GM12864 (cell line): ENCODE data around the gene TEKT3.

Source experiments
- DNase-seq: peaks from one replicate; pipeline ENCODE4 v3.0.0-alpha.2; 2011; ENCODE audit warnings: low read depth
- H3K4me3 ChIP-seq: 2 replicates; pipeline ENCODE4 v1.5.1; 2011; ENCODE audit warnings: mild to moderate bottlenecking, low read depth, low read length, control low read depth
- TF ChIP-seq, protein P1 (sequence below): IDR thresholded peaks from 2 replicates; pipeline ENCODE4 v1.5.1; 2011; ENCODE audit warnings: low read depth, mild to moderate bottlenecking, moderate library complexity, low read length, control low read depth, inconsistent platforms; ENCODE audit errors: missing control alignments

TEKT3 gene

GRCh38 chr17:15381707-15382106, 40.3 kb upstream of the TEKT3 start:
- no peak overlapping the region for H3K4me3 ChIP-seq
- TF ChIP-seq, protein P1, sequence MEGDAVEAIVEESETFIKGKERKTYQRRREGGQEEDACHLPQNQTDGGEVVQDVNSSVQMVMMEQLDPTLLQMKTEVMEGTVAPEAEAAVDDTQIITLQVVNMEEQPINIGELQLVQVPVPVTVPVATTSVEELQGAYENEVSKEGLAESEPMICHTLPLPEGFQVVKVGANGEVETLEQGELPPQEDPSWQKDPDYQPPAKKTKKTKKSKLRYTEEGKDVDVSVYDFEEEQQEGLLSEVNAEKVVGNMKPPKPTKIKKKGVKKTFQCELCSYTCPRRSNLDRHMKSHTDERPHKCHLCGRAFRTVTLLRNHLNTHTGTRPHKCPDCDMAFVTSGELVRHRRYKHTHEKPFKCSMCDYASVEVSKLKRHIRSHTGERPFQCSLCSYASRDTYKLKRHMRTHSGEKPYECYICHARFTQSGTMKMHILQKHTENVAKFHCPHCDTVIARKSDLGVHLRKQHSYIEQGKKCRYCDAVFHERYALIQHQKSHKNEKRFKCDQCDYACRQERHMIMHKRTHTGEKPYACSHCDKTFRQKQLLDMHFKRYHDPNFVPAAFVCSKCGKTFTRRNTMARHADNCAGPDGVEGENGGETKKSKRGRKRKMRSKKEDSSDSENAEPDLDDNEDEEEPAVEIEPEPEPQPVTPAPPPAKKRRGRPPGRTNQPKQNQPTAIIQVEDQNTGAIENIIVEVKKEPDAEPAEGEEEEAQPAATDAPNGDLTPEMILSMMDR = no peak
- no peak for DNase-seq

- H3K4me3 ChIP-seq = no peak overlapping the region
- no peak for DNase-seq
- TF ChIP-seq, protein P1 = no peak
Measured at GRCh38 chr17:15380446-15380845, 39.0 kb upstream of the TEKT3 start.

GRCh38 chr17:15379659-15380058, 38.3 kb upstream of the TEKT3 start:
- no peak overlapping the region for H3K4me3 ChIP-seq
- no peak for DNase-seq
- TF ChIP-seq, protein P1 = no peak

DNA sequence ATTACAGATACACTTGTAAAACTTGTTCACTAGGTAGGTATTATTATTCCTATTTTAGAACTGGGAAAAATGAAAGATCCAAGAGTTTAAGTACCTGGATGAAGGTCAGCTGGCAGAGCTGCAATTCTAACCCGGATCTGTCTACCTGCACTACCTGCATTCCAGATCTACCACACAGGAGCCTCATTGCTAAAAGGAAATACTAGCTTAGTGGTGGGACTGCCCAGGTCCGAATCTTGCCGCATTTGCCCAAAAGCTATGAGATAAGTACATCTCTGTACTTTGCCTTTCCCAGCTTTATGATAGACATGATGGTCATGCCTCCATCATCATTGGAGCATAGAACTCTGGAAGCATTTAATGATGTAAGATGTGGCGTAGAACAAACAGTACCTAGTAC, 36.8 kb upstream of the TEKT3 start:
- TF ChIP-seq, protein P1 = no peak
- no peak for DNase-seq
- no peak overlapping the region for H3K4me3 ChIP-seq

DNA sequence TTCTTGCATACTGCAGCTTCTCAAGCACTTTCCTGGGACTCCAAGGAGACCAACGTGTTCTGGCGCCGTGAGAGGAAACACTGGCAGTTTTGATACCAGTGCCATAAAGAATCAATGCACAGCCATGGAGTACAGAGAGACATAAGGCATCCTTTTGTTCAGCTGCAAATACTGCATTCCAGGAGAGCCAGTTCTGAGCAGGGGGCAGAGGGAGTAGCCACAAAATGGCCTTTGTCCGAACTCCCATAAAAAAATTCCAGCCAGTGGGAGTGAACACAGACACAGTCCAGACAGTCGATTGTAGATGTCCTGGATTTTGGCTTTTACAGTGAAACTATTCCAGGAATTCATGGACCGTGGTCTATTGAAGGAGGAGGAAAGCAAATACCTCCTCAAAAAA, 36.2 kb upstream of the TEKT3 start:
- DNase-seq = no peak
- TF ChIP-seq, protein P1 = no peak
- no peak overlapping the region for H3K4me3 ChIP-seq

- no peak for DNase-seq
- TF ChIP-seq, protein P1 = no peak
- H3K4me3 ChIP-seq = no peak overlapping the region
Measured at GRCh38 chr17:15377200-15377599, 35.8 kb upstream of the TEKT3 start.

- DNase-seq = no peak
- TF ChIP-seq, protein P1 = no peak
- H3K4me3 ChIP-seq = no peak overlapping the region
Measured at GRCh38 chr17:15371376-15372130, 30.2 kb upstream of the TEKT3 start.
